HEK293 (cell line): ENCODE measurements around the gene SLC29A1.

Source experiments
- CTCF ChIP-seq: fragments of 450-650 bp; formaldehyde crosslinking; IDR thresholded peaks from 2 replicates; pipeline ENCODE4 v1.5.1; 2016; ENCODE audit warnings: missing biosample characterization, missing genetic modification characterization
- HOXD13 ChIP-seq: sonication (generic); formaldehyde crosslinking; IDR thresholded peaks from 2 replicates; pipeline ENCODE4 v1.8.0; 2022; ENCODE audit warnings: missing genetic modification reagents, borderline replicate concordance
- PBX3 ChIP-seq: sonication (generic); formaldehyde crosslinking; IDR thresholded peaks from 2 replicates; pipeline ENCODE4 v1.8.1; 2022; ENCODE audit warnings: mild to moderate bottlenecking, moderate library complexity, missing genetic modification reagents
- PRDM4 ChIP-seq: fragments of 450-650 bp; formaldehyde crosslinking; IDR thresholded peaks from 2 replicates; pipeline ENCODE4 v1.5.1; 2017; ENCODE audit warnings: missing biosample characterization, missing genetic modification characterization
- REPIN1 ChIP-seq: fragments of 450-650 bp; formaldehyde crosslinking; IDR thresholded peaks from 2 replicates; pipeline ENCODE4 v1.5.1; 2017; ENCODE audit warnings: missing biosample characterization, missing genetic modification characterization, low read depth
- REST ChIP-seq: fragments of 450-650 bp; formaldehyde crosslinking; IDR thresholded peaks from 2 replicates; pipeline ENCODE4 v1.5.1; 2016; ENCODE audit warnings: missing biosample characterization, missing genetic modification characterization
- TSHZ1 ChIP-seq: fragments of 450-650 bp; formaldehyde crosslinking; IDR thresholded peaks from 2 replicates; pipeline ENCODE4 v1.5.1; 2016; ENCODE audit warnings: missing biosample characterization, missing genetic modification characterization, borderline replicate concordance
- ZBTB10 ChIP-seq: fragments of 450-650 bp; formaldehyde crosslinking; IDR thresholded peaks from 2 replicates; pipeline ENCODE4 v1.5.1; 2016; ENCODE audit warnings: missing biosample characterization, missing genetic modification characterization
- ZBTB26 ChIP-seq: fragments of 450-650 bp; formaldehyde crosslinking; optimal IDR thresholded peaks from 2 replicates; pipeline ENCODE3; 2016; ENCODE audit warnings: missing biosample characterization, mild to moderate bottlenecking, missing genetic modification characterization
- ZNF112 ChIP-seq: fragments of 450-650 bp; formaldehyde crosslinking; IDR thresholded peaks from 2 replicates; pipeline ENCODE4 v1.5.0; 2017; ENCODE audit warnings: missing biosample characterization, missing genetic modification characterization
- ZNF501 ChIP-seq: fragments of 450-650 bp; formaldehyde crosslinking; IDR thresholded peaks from 2 replicates; pipeline ENCODE4 v1.5.1; 2016; ENCODE audit warnings: missing biosample characterization, missing genetic modification characterization
- ZNF785 ChIP-seq: fragments of 450-650 bp; formaldehyde crosslinking; IDR thresholded peaks from 2 replicates; pipeline ENCODE4 v1.5.1; 2016; ENCODE audit warnings: missing biosample characterization, missing genetic modification characterization
- ZNF792 ChIP-seq: fragments of 450-650 bp; formaldehyde crosslinking; IDR thresholded peaks from 2 replicates; pipeline ENCODE4 v1.5.1; 2016; ENCODE audit warnings: missing biosample characterization, missing genetic modification characterization
- ZSCAN23 ChIP-seq: fragments of 450-650 bp; formaldehyde crosslinking; IDR thresholded peaks from 2 replicates; pipeline ENCODE4 v1.5.1; 2016; ENCODE audit warnings: missing biosample characterization, missing genetic modification characterization

- no peak for TF ChIP-seq PBX3 (CRISPR knock-in tag)
- no peak for TF ChIP-seq ZSCAN23
- no peak for TF ChIP-seq CTCF (tag by site-specific recombination)
- no peak for TF ChIP-seq ZBTB10
- no peak for TF ChIP-seq TSHZ1 (tag by site-specific recombination)
- TF ChIP-seq PRDM4, result no peak
- no peak for TF ChIP-seq ZNF792 (tag by site-specific recombination)
- no peak for TF ChIP-seq REST
- TF ChIP-seq ZNF785 (tag by site-specific recombination), result no peak
- no peak for TF ChIP-seq ZBTB26
- TF ChIP-seq REPIN1 (tag by site-specific recombination), result no peak
- no peak for TF ChIP-seq ZNF112 (tag by site-specific recombination)
- TF ChIP-seq ZNF501 (tag by site-specific recombination), result no peak
- TF ChIP-seq HOXD13 (CRISPR knock-in tag), result no peak
These were observed 15.4 kb downstream of the SLC29A1 start for GRCh38 chr6:44238687-44239350.
